ENCODE measurements around the gene CFAP77.

Gene CFAP77

GRCh38 chr9:132422574-132422973 is 12.6 kb downstream of the CFAP77 start:
- Histone ChIP-seq H2AFZ (ENCODE audit: low read depth, low read length, severe bottlenecking) (no peak overlapping the region), H3K4me2 (ENCODE audit: low read depth, low read length, poor library complexity, severe bottlenecking) (no peak overlapping the region), H3K9me2 (replicated peaks; ENCODE audit: insufficient read depth, low read length) (no peaks in the 10 kb centered on the region), H3K9me3 (ENCODE audit: insufficient read depth, low read length) (no peaks in the 10 kb centered on the region), H3K36me3 (ENCODE audit: low read length) (no peaks in the 10 kb centered on the region), H3K79me2 (ENCODE audit: insufficient read depth, low read length) (no peaks in the 10 kb centered on the region), H3K27me3 (ENCODE audit: low read length) (no peaks in the 10 kb centered on the region), H3K4me3 (ENCODE audit: insufficient read depth, low read length, poor library complexity, severe bottlenecking) (no peak overlapping the region), H3K9ac (ENCODE audit: low read length) (no peak overlapping the region), H3F3A (ENCODE audit: insufficient read depth) (no peaks in the 10 kb centered on the region), H3K27ac (ENCODE audit: low read depth, low read length) (no peak overlapping the region), H4K20me1 (ENCODE audit: low read depth, low read length) (no peaks in the 10 kb centered on the region)
- TF ChIP-seq CTCF (IDR thresholded peaks at IDR 0.05; ENCODE audit: insufficient read depth, low read length, poor library complexity, severe bottlenecking) (no peak), EZH2phosphoT487 (conservative IDR thresholded peaks at IDR 0.05; ENCODE audit: low read length) (no peak)

- no peaks in the 10 kb centered on the region for H3K9me3 ChIP-seq (ENCODE audit: insufficient read depth, low read length)
- no peak overlapping the region for H3K9ac ChIP-seq (ENCODE audit: low read length)
- no peaks in the 10 kb centered on the region for H3K79me2 ChIP-seq (ENCODE audit: insufficient read depth, low read length)
- H3K9me2 ChIP-seq (replicated peaks; ENCODE audit: insufficient read depth, low read length), result no peaks in the 10 kb centered on the region
- H3K4me2 ChIP-seq (ENCODE audit: low read depth, low read length, poor library complexity, severe bottlenecking), result no peak overlapping the region
- no peaks in the 10 kb centered on the region for H3F3A ChIP-seq (ENCODE audit: insufficient read depth)
- no peak overlapping the region for H3K4me3 ChIP-seq (ENCODE audit: insufficient read depth, low read length, poor library complexity, severe bottlenecking)
- H4K20me1 ChIP-seq (ENCODE audit: low read depth, low read length), result no peaks in the 10 kb centered on the region
- TF ChIP-seq CTCF (IDR thresholded peaks at IDR 0.05; ENCODE audit: insufficient read depth, low read length, poor library complexity, severe bottlenecking) (no peak), EZH2phosphoT487 (conservative IDR thresholded peaks at IDR 0.05; ENCODE audit: low read length) (no peak)
- H3K36me3 ChIP-seq (ENCODE audit: low read length), result no peaks in the 10 kb centered on the region
- H2AFZ ChIP-seq (ENCODE audit: low read depth, low read length, severe bottlenecking), result no peak overlapping the region
- H3K27me3 ChIP-seq (ENCODE audit: low read length), result no peaks in the 10 kb centered on the region
- no peak overlapping the region for H3K27ac ChIP-seq (ENCODE audit: low read depth, low read length)
Measured at GRCh38 chr9:132423503-132423902, 13.5 kb downstream of the CFAP77 start.

- H3K9me3 ChIP-seq (ENCODE audit: insufficient read depth, low read length), result no peaks in the 10 kb centered on the region
- H3K36me3 ChIP-seq (ENCODE audit: low read length), result no peaks in the 10 kb centered on the region
- no peaks in the 10 kb centered on the region for H3K79me2 ChIP-seq (ENCODE audit: insufficient read depth, low read length)
- H3K4me3 ChIP-seq (ENCODE audit: insufficient read depth, low read length, poor library complexity, severe bottlenecking), result no peak overlapping the region
- no peaks in the 10 kb centered on the region for H3F3A ChIP-seq (ENCODE audit: insufficient read depth)
- no peak overlapping the region for H3K27ac ChIP-seq (ENCODE audit: low read depth, low read length)
- H2AFZ ChIP-seq (ENCODE audit: low read depth, low read length, severe bottlenecking), result no peak overlapping the region
- no peak overlapping the region for H3K4me2 ChIP-seq (ENCODE audit: low read depth, low read length, poor library complexity, severe bottlenecking)
- H4K20me1 ChIP-seq (ENCODE audit: low read depth, low read length), result no peaks in the 10 kb centered on the region
- no peaks in the 10 kb centered on the region for H3K27me3 ChIP-seq (ENCODE audit: low read length)
- TF ChIP-seq CTCF (IDR thresholded peaks at IDR 0.05; ENCODE audit: insufficient read depth, low read length, poor library complexity, severe bottlenecking), result no peak
- H3K9ac ChIP-seq (ENCODE audit: low read length), result no peak overlapping the region
- H3K9me2 ChIP-seq (replicated peaks; ENCODE audit: insufficient read depth, low read length), result no peaks in the 10 kb centered on the region
Measured at GRCh38 chr9:132424857-132425674, 15.1 kb downstream of the CFAP77 start.

Data from SU-DHL-6 (cell line).